NCI-H69 (cell line): Measurements from ENCODE around the gene FMN2.
"Not testable (repeated sequence)": the region's sequence is repeated elsewhere in the genome, so short reads cannot be mapped to it uniquely, and the experiment has no call there.

Experiments
- DNase-seq: peaks from one replicate; lab custom pipeline; 2025; lab: John Stamatoyannopoulos, UW

Gene FMN2

GRCh38 chr1:240138867-240139266, 47.2 kb downstream of the FMN2 start:
- no peak for DNase-seq

GRCh38 chr1:240139511-240139910, 47.8 kb downstream of the FMN2 start:
- no peak for DNase-seq

- no peak for DNase-seq
Observed at GRCh38 chr1:240145120-240145519, 53.4 kb downstream of the FMN2 start.

- no peak for DNase-seq
Observed at GRCh38 chr1:240148333-240148732, 56.6 kb downstream of the FMN2 start.

GRCh38 chr1:240149484-240150094, 57.9 kb downstream of the FMN2 start:
- DNase-seq = peak; percentile 64

GRCh38 chr1:240151136-240151735, 59.6 kb downstream of the FMN2 start:
- no peak for DNase-seq

- no peak for DNase-seq
Observed at GRCh38 chr1:240152611-240153297, 61.1 kb downstream of the FMN2 start.

GRCh38 chr1:240155605-240156004, 63.9 kb downstream of the FMN2 start:
- DNase-seq = no peak

- DNase-seq = no peak
Observed at GRCh38 chr1:240164742-240165141, 73.1 kb downstream of the FMN2 start.

- peak; percentile 48 for DNase-seq
Observed at GRCh38 chr1:240169188-240169587, 77.5 kb downstream of the FMN2 start.

- no peak for DNase-seq
Observed at GRCh38 chr1:240170266-240170665, 78.6 kb downstream of the FMN2 start.

GRCh38 chr1:240170806-240171205, 79.1 kb downstream of the FMN2 start:
- DNase-seq = no peak

- no peak for DNase-seq
Observed at GRCh38 chr1:240171907-240172306, 80.2 kb downstream of the FMN2 start.

GRCh38 chr1:240173836-240174235, 82.2 kb downstream of the FMN2 start:
- no peak for DNase-seq

- no peak for DNase-seq
Observed at GRCh38 chr1:240174734-240175133, 83.1 kb downstream of the FMN2 start.

GRCh38 chr1:240178366-240178765, 86.7 kb downstream of the FMN2 start:
- no peak for DNase-seq

- DNase-seq = not testable (repeated sequence)
Observed at GRCh38 chr1:240184682-240185081, 93.0 kb downstream of the FMN2 start.

- DNase-seq = no peak
Observed at GRCh38 chr1:240188139-240188538, 96.5 kb downstream of the FMN2 start.

- peak; percentile 62 for DNase-seq
Observed at GRCh38 chr1:240189386-240189989, 97.8 kb downstream of the FMN2 start.

- peak; percentile 56 for DNase-seq
Observed at GRCh38 chr1:240190881-240191401, 99.3 kb downstream of the FMN2 start.

GRCh38 chr1:240192851-240193250, 101.2 kb downstream of the FMN2 start:
- DNase-seq = no peak

GRCh38 chr1:240193679-240194078, 102.0 kb downstream of the FMN2 start:
- no peak for DNase-seq

GRCh38 chr1:240194120-240194519, 102.4 kb downstream of the FMN2 start:
- DNase-seq = no peak
